LNCAP (cell line): ENCODE measurements around the gene PUS1.

Experiments used
- CTCF ChIP-seq: fragments of 450-650 bp; IDR thresholded peaks from 2 replicates; pipeline ENCODE4 v1.5.1; 2017; ENCODE audit warnings: mild to moderate bottlenecking

PUS1 gene

GRCh38 chr12:131941116-131941986 is 12.3 kb downstream of the PUS1 start:
- TF ChIP-seq CTCF = no peak

GRCh38 chr12:131941987-131942341 is 12.9 kb downstream of the PUS1 start:
- TF ChIP-seq CTCF = no peak

- no peak for TF ChIP-seq CTCF
These were observed 13.6 kb downstream of the PUS1 start for GRCh38 chr12:131942671-131943070.

- no peak for TF ChIP-seq CTCF
These were observed 14.3 kb downstream of the PUS1 start for GRCh38 chr12:131943389-131943788.

- no peak for TF ChIP-seq CTCF
These were observed 14.8 kb downstream of the PUS1 start for GRCh38 chr12:131943876-131944275.

- no peak for TF ChIP-seq CTCF
These were observed 15.7 kb downstream of the PUS1 start for GRCh38 chr12:131944601-131945251.

GRCh38 chr12:131946757-131947156 is 17.7 kb downstream of the PUS1 start:
- no peak for TF ChIP-seq CTCF
